HG03521 (cell line): ENCODE measurements around the gene THAP6.
"Not testable (repeated sequence)": the region's sequence is repeated elsewhere in the genome, so short reads cannot be mapped to it uniquely, and the experiment has no call there.

Experiments used
- ATAC-seq: cut with Tn5 transposase; IDR thresholded peaks from one replicate; pipeline ENCODE4 v1.9.1; 2021; ENCODE audit warnings: mild to moderate bottlenecking, moderate library complexity; ENCODE audit not compliant: unreplicated experiment

The THAP6 gene

DNA sequence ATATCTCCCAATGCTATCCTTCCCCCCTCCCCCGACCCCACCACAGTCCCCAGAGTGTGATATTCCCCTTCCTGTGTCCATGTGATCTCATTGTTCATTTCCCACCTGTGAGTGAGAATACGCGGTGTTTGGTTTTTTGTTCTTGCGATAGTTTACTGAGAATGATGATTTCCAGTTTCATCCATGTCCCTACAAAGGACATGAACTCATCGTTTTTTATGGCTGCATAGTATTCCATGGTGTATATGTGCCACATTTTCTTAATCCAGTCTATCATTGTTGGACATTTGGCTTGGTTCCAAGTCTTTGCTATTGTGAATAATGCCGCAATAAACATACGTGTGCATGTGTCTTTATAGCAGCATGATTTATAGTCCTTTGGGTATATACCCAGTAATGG is 5.2 kb downstream of the THAP6 start:
- not testable (repeated sequence) for ATAC-seq

- ATAC-seq, result no peak
Observed at GRCh38 chr4:75525086-75525485, 10.8 kb downstream of the THAP6 start.

- ATAC-seq, result no peak
Observed at GRCh38 chr4:75525910-75526309, 11.6 kb downstream of the THAP6 start.

- ATAC-seq, result no peak
Observed at GRCh38 chr4:75527482-75527881, 13.2 kb downstream of the THAP6 start.

- ATAC-seq, result no peak
Observed at GRCh38 chr4:75530556-75531322, 16.5 kb downstream of the THAP6 start.

DNA sequence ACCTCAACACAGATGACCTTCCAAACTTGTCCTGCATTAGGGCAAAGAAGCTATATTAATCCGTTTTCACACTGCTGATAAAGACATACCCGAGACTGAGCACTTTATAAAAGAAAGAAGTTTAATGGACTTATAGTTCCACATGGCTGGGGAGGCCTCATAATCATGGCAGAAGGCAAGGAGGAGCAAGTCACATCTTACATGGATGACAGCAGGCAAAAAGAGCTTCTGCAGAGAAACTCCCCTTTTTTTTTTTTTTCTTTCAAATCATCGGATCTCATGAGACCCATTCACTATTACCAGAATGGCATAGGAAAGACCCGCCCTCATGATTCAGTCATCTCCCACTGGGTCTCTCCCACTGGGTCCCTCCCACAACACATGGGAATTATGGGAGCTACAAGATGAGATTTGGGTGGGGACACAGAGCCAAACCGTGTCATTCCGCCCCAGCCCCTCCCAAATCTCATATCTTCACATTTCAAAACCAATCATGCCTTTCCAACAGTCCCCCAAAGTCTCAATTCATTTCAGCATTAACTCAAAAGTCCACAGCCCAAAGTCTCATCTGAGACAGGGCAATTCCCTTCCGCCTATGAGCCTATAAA is 17.4 kb downstream of the THAP6 start:
- not testable (repeated sequence) for ATAC-seq

DNA sequence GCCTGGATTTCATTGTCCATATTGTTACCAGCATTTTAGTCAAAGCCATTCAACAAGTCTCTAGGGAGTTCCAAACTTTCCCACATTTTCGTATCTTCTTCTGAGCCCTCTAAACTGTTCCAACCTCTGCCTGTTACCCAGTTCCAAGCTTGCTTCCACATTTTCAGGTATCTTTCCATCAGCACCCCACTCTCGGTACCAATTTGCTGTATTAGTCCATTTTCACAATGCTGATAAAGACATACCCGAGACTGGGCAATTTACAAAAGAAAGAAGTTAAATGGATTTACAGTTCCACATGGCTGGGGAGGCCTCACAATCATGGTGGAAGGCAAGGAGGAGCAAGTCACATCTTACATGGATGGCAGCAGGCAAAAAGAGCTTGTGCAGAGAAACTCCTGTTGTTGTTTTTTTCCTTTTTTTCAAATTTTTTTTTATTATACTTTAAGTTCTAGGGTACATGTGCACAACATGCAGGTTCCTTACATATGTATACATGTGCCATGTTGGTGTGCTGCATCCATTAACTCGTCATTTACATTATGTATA is 19.1 kb downstream of the THAP6 start:
- not testable (repeated sequence) for ATAC-seq

DNA sequence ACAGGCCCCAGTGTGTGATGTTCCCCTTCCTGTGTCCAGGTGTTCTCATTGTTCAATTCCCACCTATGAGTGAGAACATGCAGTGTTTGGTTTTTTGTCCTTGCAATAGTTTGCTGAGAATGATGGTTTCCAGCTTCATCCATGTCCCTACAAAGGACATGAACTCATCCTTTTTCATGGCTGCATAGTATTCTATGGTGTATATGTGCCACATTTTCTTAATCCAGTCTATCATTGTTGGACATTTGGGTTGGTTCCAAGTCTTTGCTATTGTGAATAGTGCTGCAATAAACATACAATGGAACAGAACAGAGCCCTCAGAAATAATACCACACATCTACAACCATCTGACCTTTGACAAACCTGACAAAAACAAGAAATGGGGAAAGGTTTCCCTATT is 19.7 kb downstream of the THAP6 start:
- not testable (repeated sequence) for ATAC-seq

- ATAC-seq, result not testable (repeated sequence)
Observed at GRCh38 chr4:75537308-75537707, 23.0 kb downstream of the THAP6 start.

GRCh38 chr4:75542824-75543223 is 28.6 kb downstream of the THAP6 start:
- no peak for ATAC-seq

DNA sequence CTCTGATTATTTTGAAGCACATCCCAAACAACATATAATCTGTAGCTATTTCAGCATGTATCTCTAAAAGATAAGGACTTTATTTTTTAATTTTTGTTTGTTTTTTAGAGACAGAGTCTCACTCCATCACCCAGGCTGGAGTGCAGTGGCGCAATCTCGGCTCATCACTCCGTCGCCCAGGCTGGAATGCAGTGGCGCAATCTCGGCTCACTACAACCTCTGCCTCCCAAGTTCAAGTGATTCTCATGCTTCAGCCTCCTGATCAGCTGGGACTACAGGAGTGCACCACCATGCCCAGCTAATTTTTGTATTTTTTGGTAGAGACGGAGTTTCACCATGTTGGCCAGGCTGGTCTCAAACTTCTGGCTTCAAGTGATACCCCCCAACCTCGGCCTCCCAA is 29.9 kb downstream of the THAP6 start:
- ATAC-seq, result not testable (repeated sequence)

DNA sequence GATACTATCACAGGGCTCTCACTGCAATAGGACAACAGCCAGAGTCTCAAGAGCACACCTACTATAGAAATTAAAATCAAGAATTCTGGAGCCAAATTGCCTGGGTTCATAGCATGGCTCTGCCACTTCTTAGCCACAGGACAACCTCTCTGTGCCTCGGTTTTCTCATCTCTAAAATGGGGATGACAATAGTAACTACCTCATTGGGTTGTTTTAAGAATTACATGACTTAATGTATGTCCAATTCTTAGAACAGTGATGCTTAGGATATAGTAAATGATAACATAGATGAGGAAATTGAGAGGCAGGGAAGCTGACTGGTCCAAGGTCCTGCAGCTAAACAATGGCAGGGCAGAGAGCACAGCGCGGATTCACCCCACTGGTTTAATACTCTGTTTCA is 30.6 kb downstream of the THAP6 start:
- no peak for ATAC-seq

DNA sequence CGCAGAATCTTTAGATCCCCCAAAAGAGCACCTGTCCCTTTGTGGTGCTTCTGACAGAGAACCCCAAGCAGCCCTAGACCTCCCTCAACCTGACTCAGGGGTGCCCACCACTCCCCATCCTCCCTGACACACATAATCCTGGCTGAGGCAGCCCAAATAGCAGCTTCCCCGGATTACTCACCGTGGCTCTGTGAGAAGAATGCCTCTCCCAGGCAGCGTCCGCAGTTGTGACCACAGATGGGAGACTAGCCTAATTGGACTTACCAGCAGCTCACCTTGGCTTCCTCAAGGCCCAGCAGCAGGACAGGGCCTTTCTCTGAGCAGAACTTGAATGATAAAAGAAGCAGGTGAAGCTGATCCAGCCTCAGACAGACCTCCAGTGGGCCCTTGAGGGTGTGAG is 31.3 kb downstream of the THAP6 start:
- no peak for ATAC-seq

- ATAC-seq, result no peak
Observed at GRCh38 chr4:75547647-75548387, 33.5 kb downstream of the THAP6 start.

DNA sequence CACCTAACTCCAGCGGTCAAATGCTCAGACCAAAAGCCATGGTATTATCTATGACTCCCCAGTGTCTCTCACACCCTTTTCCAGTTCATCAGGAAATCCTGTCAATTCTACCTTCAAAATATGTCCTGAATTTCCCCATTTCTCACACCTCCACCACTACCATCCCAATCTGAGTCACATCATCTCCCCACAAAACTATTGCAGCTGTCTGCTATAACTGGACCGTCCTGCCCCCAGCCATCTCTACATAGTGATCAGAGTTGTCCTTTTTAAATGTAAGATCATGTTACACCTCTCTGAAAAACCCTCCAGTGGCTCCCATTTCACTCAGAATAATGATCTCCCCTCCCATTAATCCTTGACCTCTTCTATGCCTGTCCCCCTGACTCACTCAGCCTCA is 34.7 kb downstream of the THAP6 start:
- no peak for ATAC-seq

DNA sequence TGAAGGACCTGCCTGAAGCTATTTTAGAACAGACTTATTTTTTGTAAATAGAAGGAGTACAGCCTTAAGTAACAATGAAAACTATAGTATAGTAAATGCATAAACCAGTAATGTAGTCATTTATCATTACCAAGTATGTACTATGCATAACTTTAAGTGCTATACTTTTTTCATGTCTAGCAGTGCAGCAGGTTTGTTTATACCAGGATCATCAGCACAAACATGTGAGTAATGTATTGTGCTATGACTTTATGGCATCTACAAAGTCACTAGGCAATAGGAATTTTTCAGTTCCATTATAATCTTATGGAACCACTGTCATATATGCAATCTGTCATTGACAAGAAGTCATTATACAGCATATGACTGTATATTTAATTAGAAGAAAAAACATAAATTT is 38.2 kb downstream of the THAP6 start:
- no peak for ATAC-seq

DNA sequence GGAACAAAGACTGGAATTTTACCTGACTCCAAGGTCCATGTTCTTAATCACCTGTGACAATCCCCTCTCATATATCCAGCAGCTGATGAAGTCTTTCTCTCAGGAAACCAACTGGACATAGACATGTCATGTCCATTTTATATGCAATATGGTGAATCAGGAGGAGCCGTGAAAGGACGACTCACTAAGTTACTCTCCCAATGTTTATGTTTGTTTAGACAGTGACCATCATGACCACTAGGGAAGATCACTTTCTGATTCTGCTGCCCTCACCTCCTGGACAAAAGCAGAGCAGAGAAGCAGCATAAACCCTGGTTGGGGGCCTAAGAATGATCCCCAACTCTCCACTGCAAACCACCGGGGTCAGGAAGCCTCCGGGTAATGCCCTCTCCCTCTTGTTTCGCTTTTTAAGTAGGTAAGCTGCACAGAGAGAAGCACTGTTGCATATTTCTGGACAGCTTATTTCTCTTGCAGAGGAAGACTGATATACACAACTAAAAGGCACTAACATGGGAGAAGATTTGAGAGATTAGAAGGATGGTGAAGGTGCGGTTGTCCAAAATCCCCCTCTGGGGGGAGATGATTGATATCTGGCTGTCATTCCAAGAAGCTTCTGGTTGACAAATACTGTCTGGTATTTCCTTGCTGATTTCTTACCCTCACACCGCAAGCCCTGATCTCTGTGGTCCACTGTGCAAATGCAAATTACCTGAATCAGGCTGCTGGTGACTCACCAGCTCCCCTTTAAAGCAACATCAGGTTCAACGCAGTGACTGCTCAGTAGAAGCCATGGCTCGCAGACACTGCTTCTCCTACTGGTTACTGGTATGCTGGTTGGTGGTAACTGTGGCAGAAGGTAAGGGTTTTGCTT is 41.3 kb downstream of the THAP6 start, which contains the start of gene ODAPH:
Gene ODAPH, plus strand, starts transcription at position 773 of the 871 bp plus-strand sequence. Its CDS starts 17 bp downstream, at position 790.
- peak; percentile 88 for ATAC-seq

DNA sequence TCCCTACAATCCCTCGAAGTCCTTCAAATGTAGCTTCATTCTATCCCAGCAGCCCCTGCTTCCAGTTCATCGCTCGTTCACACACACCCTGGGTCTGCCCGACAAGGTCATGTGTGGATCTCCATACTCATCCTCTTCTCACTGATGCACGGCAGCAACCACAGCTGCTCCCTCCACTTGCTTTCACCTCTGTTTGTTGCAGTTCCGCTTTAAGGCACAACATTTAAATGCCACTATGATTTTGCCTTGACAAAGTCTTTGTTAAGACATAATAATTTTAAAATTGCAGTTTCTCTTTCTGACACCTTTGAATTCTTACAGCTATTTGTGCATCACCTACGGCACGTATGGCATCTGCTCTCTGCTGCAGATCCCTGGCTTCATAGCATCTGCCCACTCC is 43.4 kb downstream of the THAP6 start:
- ATAC-seq, result no peak

GRCh38 chr4:75561789-75562188 is 47.5 kb downstream of the THAP6 start:
- no peak for ATAC-seq

GRCh38 chr4:75564023-75564422 is 49.8 kb downstream of the THAP6 start:
- no peak for ATAC-seq

GRCh38 chr4:75565481-75565880 is 51.2 kb downstream of the THAP6 start:
- no peak for ATAC-seq
